A549 (cell line): ENCODE results near the gene PCDHA11. TPM values are rescaled to one million over a fixed set of nuclear protein-coding genes. Genes with fewer than 3 reads are reported as not detected.

Experiments
- ATAC-seq, 2 experiments: fragments of 200-7000 bp in 1 of 2; fragments of >200 bp in 1 of 2; cut with Nextera tagmentation in 1 of 2; cut with Tn5 transposase in 1 of 2; 3 replicates each; pipeline versions ENCODE4 v1.8.0 to v1.9.1; 2018 to 2020; ENCODE audit warnings: mild to moderate bottlenecking in 1 of 2, moderate library complexity in 1 of 2
- CTCF ChIA-PET: fragments of 300-600 bp; sonication (Branson Sonifier 250); formaldehyde crosslinking; extraction: SDS; loops from one replicate; lab custom pipeline; 2021; ENCODE audit warnings: antibody characterized with exemption, inconsistent platforms; lab: Yijun Ruan, JAX
- POLR2A ChIA-PET: fragments of 350-600 bp; formaldehyde crosslinking; extraction: SDS; loops from one replicate; lab custom pipeline; 2021; ENCODE audit warnings: antibody characterized with exemption, inconsistent platforms; lab: Yijun Ruan, JAX
- DNase-seq, 2 experiments: peaks; one replicate each; pipeline versions ENCODE4 v3.0.0 to v3.0.0-alpha.2; 2011 to 2016; ENCODE audit warnings: low read depth in 1 of 2, low spot score in 1 of 2
- FAIRE-seq: peaks from 2 replicates; lab custom pipeline; 2011; peaks lifted over from hg19 to GRCh38; lab: Jason Lieb, UNC
- H3K27ac ChIP-seq, 2 experiments: fragments of >200 bp; sonication (Bioruptor Twin); formaldehyde crosslinking; 3 replicates each; pipeline ENCODE4 v1.5.1; 2016 to 2017
- H3K4me1 ChIP-seq: fragments of >200 bp; sonication (Bioruptor Twin); formaldehyde crosslinking; 3 replicates; pipeline ENCODE4 v1.6.1; 2016
- H3K4me2 ChIP-seq: fragments of >200 bp; sonication (Bioruptor Twin); formaldehyde crosslinking; 3 replicates; pipeline ENCODE4 v1.6.1; 2016
- H3K4me3 ChIP-seq: fragments of >200 bp; sonication (Bioruptor Twin); formaldehyde crosslinking; 3 replicates; pipeline ENCODE4 v1.5.1; 2016
- H3K9me3 ChIP-seq: fragments of >200 bp; sonication (Bioruptor Twin); formaldehyde crosslinking; 3 replicates; pipeline ENCODE4 v1.6.1; 2016
- CBX2 ChIP-seq: fragments of 200-600 bp; sonication (generic); IDR thresholded peaks from 2 replicates; pipeline ENCODE4 v1.6.1; 2016; ENCODE audit warnings: low read depth, mild to moderate bottlenecking, borderline replicate concordance
- CBX8 ChIP-seq: fragments of 200-600 bp; sonication (generic); IDR thresholded peaks from 2 replicates; pipeline ENCODE4 v1.6.1; 2016
- CEBPB ChIP-seq, 2 experiments: fragments of >200 bp in 1 of 2; sonication (Bioruptor Twin) in 1 of 2; formaldehyde crosslinking in 1 of 2; IDR thresholded peaks; 2 replicates each; pipeline ENCODE4 v1.6.1; 2012 to 2016
- CHD2 ChIP-seq: fragments of 150-350 bp; IDR thresholded peaks from 2 replicates; pipeline ENCODE4 v1.6.1; 2014; ENCODE audit warnings: low read length; ENCODE audit not compliant: partially characterized antibody
- CHD4 ChIP-seq: fragments of 200-600 bp; sonication (generic); IDR thresholded peaks from 2 replicates; pipeline ENCODE4 v1.6.1; 2016; ENCODE audit warnings: antibody characterized with exemption, mild to moderate bottlenecking, borderline replicate concordance
- EHF ChIP-seq: fragments of 250-450 bp; sonication (Bioruptor Pico); IDR thresholded peaks from 2 replicates; pipeline ENCODE4 v1.5.0; 2020; ENCODE audit warnings: mild to moderate bottlenecking
- EHMT2 ChIP-seq: fragments of 200-600 bp; sonication (generic); IDR thresholded peaks from 2 replicates; pipeline ENCODE4 v1.6.1; 2016; ENCODE audit warnings: antibody characterized with exemption, low read depth, mild to moderate bottlenecking, moderate library complexity
- EP300 ChIP-seq, 2 experiments: fragments of >200 bp; sonication (Bioruptor Twin); formaldehyde crosslinking; IDR thresholded peaks; 2 replicates in 1 of 2; 3 replicates in 1 of 2; pipeline ENCODE4 v1.6.1; 2016 to 2017
- FOSB ChIP-seq: fragments of 250-450 bp; sonication (Bioruptor Pico); IDR thresholded peaks from 2 replicates; pipeline ENCODE4 v1.5.0; 2020; ENCODE audit warnings: mild to moderate bottlenecking, moderate library complexity
- HEYL ChIP-seq: fragments of 250-450 bp; sonication (Bioruptor Pico); IDR thresholded peaks from 2 replicates; pipeline ENCODE4 v1.8.0; 2021; ENCODE audit warnings: mild to moderate bottlenecking, moderate library complexity
- HOXB13 ChIP-seq: fragments of 250-450 bp; sonication (Bioruptor Pico); IDR thresholded peaks from 2 replicates; pipeline ENCODE4 v1.5.0; 2020; ENCODE audit warnings: low read depth, mild to moderate bottlenecking, moderate library complexity
- HOXB5 ChIP-seq: fragments of 250-450 bp; sonication (Bioruptor Pico); IDR thresholded peaks from 2 replicates; pipeline ENCODE4 v1.5.0; 2020; ENCODE audit warnings: mild to moderate bottlenecking, moderate library complexity
- KDM1A ChIP-seq: fragments of 200-600 bp; sonication (generic); IDR thresholded peaks from 2 replicates; pipeline ENCODE4 v1.6.1; 2016; ENCODE audit warnings: low read depth, mild to moderate bottlenecking
- NFE2L2 ChIP-seq: fragments of 150-350 bp; conservative IDR thresholded peaks from 2 replicates; pipeline ENCODE4 v1.6.1; 2014; ENCODE audit warnings: low read length
- NR3C1 ChIP-seq: fragments of >200 bp; sonication (Bioruptor Twin); formaldehyde crosslinking; IDR thresholded peaks from 3 replicates; pipeline ENCODE4 v1.6.1; 2017
- RAD21 ChIP-seq, 2 experiments: fragments of >200 bp in 1 of 2; sonication (Bioruptor Twin) in 1 of 2; formaldehyde crosslinking in 1 of 2; IDR thresholded peaks in 1 of 2; conservative IDR thresholded peaks in 1 of 2; 2 replicates in 1 of 2; 3 replicates in 1 of 2; pipeline ENCODE4 v1.6.1; 2012 to 2018; ENCODE audit warnings: inconsistent platforms in 1 of 2
- RARB ChIP-seq: fragments of 250-450 bp; sonication (Bioruptor Pico); IDR thresholded peaks from 2 replicates; pipeline ENCODE4 v1.8.0; 2021; ENCODE audit warnings: mild to moderate bottlenecking, moderate library complexity
- TFCP2L1 ChIP-seq: fragments of 250-450 bp; sonication (Bioruptor Pico); IDR thresholded peaks from 2 replicates; pipeline ENCODE4 v1.5.0; 2021; ENCODE audit warnings: mild to moderate bottlenecking
- TP53 ChIP-seq: fragments of 250-450 bp; sonication (Bioruptor Pico); IDR thresholded peaks from 2 replicates; pipeline ENCODE4 v1.5.0; 2021; ENCODE audit warnings: mild to moderate bottlenecking, moderate library complexity
- ZFP36 ChIP-seq: fragments of 450-650 bp; IDR thresholded peaks from 2 replicates; pipeline ENCODE4 v1.6.1; 2014; ENCODE audit warnings: borderline replicate concordance; ENCODE audit not compliant: partially characterized antibody
- WGBS: methylation state at CpG from one replicate; pipeline ENCODE4 v1.1.6; 2017; ENCODE audit errors: missing lambda C conversion rate; 5-methylcytosine and 5-hydroxymethylcytosine counted together
- polyA plus RNA-seq, 4 experiments: library from polyadenylated mRNA; depleted of rRNA in 3 of 4; stranded (reverse); fragments of >200 nt; fragmentation: RNase III in 1 of 4; extraction: RNeasy Plus Mini Kit Qiagen cat#74134 plus additional on column Dnase treatment in 1 of 4; gene quantifications; 2 replicates in 3 of 4; 3 replicates in 1 of 4; pipeline ENCODE4 v1.2.3, GENCODE V29; 2011 to 2017
- TF ChIP-seq, protein P1 (sequence below): fragments of >200 bp; sonication (Bioruptor Twin); formaldehyde crosslinking; IDR thresholded peaks from 3 replicates; pipeline ENCODE4 v1.5.1; 2016
- TF ChIP-seq, protein P2 (sequence below): IDR thresholded peaks from 2 replicates; pipeline ENCODE4 v1.6.1; 2012; ENCODE audit warnings: low read depth, borderline replicate concordance

PCDHA11 gene
- polyA plus RNA-seq, 2 of the 4 experiments (the other 2 are of a cell fraction): 0.08 to 0.27 TPM

DNA sequence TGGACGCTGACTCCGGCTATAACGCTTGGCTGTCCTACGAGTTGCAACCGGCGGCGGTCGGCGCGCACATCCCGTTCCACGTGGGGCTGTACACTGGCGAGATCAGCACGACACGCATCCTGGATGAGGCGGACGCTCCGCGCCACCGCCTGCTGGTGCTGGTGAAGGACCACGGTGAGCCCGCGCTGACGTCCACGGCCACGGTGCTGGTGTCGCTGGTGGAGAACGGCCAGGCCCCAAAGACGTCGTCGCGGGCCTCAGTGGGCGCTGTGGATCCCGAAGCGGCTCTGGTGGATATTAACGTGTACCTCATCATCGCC is 8.5 kb downstream of the PCDHA11 start:
- ATAC-seq: no peak
- Histone ChIP-seq H3K4me2 (no peak overlapping the region), H3K4me3 (no peak overlapping the region), H3K9me3 (no peaks in the 10 kb centered on the region), H3K27ac (no peak overlapping the region)
- POLR2A ChIA-PET: no interaction called here
- WGBS: 89% methylated on average over 35 of the region's 37 CpGs
- TF ChIP-seq CHD2: no peak
- no peak for TF ChIP-seq FOSB (CRISPR knock-in tag)
- TF ChIP-seq NR3C1: no peak
- TF ChIP-seq RAD21 (conservative IDR thresholded peaks at IDR 0.05 in 1 of 2, IDR thresholded peaks at IDR 0.05 in 1 of 2): no peak
- no peak for TF ChIP-seq EHMT2
- TF ChIP-seq, all 56 proteins: peak for 0
- no peaks in the 10 kb centered on the region for H3K4me1 ChIP-seq
- CTCF ChIA-PET: interaction anchor here (1.4 kb wide), 1 partner anchor 72 kb away, joined by 5 read pairs; no protein-coding TSS in a partner anchor
- DNase-seq (no peak), FAIRE-seq (no peak)

DNA sequence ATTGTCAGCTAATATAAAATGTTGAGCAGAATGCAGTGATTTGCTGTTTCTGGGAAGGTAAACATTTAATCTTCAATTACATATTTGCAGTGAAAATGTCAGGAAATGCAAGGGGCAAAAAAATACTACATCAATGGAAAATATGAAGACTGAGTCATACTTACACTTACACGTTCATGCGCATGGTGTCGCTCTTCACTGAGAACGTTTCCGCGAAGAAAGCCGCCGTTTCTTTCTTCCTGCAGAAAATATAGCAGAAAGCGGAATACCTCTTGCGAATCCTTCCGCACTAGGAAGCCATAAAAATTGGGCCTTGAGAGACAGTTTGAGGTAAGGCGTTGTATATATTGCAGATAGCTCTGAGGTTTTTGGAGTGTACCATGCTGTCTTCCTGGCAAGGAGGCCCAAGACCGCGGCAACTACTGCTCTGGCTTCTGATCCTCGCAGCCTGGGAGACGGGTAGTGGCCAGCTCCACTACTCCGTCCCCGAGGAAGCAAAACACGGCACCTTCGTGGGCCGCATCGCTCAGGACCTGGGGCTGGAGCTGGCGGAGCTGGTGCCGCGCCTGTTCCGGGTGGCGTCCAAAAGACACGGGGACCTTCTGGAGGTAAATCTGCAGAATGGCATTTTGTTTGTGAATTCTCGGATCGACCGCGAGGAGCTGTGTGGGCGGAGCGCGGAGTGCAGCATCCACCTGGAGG is 13.3 kb downstream of the PCDHA11 start, which contains the start of gene PCDHA13:
TSS of gene PCDHA13 (plus strand) at position 236 of the 702 bp plus-strand sequence. CDS start at position 381, 145 bp downstream.
- WGBS: 73% methylated on average over 33 of the region's 35 CpGs
- no peak within 1 kb of the TSS for H3K4me3 ChIP-seq
- H3K27ac ChIP-seq: no peak within 1 kb of the TSS
- CTCF ChIA-PET: interaction anchor here (1.1 kb wide), 1 partner anchor 44 kb away, joined by 4 read pairs; the partner anchor contains the start of gene PCDHAC1
- DNase-seq: no peak
- no peak for ATAC-seq
- POLR2A ChIA-PET: no interaction called here
- FAIRE-seq: no peak
- no peak within 1 kb of the TSS for H3K4me2 ChIP-seq
- H3K4me1 ChIP-seq: no peaks in the 10 kb centered on the region
- peaks cover 4% of the 10 kb centered on the region; the same call in 2 of the 3 replicates for H3K9me3 ChIP-seq
- no peak for TF ChIP-seq CHD4
- TF ChIP-seq, all 56 proteins: peak for 0

DNA sequence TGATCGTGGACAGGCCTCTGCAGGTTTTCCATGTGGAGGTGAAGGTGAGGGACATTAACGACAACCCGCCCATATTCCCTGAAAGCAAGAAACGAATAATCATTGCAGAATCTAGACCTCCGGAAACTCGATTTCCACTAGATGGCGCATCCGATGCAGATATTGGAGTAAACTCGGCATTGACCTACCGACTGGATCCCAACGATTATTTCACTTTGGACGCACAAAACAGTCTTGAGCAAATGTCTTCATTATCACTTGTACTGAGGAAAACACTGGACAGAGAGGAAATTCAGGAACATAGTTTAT is 13.8 kb downstream of the PCDHA11 start:
- FAIRE-seq: no peak
- CTCF ChIA-PET: interaction anchor here (1.1 to 1.3 kb wide), 2 partner anchors 12 to 44 kb away, joined by 3 to 4 read pairs; partner anchors contain the start of gene PCDHAC1
- peak; percentile 35 to 60; a peak in 4 of 5 replicates for TF ChIP-seq RAD21 (conservative IDR thresholded peaks at IDR 0.05 in 1 of 2, IDR thresholded peaks at IDR 0.05 in 1 of 2)
- TF ChIP-seq RARB: no peak
- TF ChIP-seq CBX8: no peak
- TF ChIP-seq, protein P1, sequence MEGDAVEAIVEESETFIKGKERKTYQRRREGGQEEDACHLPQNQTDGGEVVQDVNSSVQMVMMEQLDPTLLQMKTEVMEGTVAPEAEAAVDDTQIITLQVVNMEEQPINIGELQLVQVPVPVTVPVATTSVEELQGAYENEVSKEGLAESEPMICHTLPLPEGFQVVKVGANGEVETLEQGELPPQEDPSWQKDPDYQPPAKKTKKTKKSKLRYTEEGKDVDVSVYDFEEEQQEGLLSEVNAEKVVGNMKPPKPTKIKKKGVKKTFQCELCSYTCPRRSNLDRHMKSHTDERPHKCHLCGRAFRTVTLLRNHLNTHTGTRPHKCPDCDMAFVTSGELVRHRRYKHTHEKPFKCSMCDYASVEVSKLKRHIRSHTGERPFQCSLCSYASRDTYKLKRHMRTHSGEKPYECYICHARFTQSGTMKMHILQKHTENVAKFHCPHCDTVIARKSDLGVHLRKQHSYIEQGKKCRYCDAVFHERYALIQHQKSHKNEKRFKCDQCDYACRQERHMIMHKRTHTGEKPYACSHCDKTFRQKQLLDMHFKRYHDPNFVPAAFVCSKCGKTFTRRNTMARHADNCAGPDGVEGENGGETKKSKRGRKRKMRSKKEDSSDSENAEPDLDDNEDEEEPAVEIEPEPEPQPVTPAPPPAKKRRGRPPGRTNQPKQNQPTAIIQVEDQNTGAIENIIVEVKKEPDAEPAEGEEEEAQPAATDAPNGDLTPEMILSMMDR: peak; percentile 32; the same call in 2 of the 3 replicates
- no peaks in the 10 kb centered on the region for H3K4me1 ChIP-seq
- H3K4me3 ChIP-seq: no peak overlapping the region
- peaks cover 4% of the 10 kb centered on the region; the same call in 2 of the 3 replicates for H3K9me3 ChIP-seq
- no peak overlapping the region for H3K4me2 ChIP-seq
- H3K27ac ChIP-seq: no peak overlapping the region
- POLR2A ChIA-PET: no interaction called here
- 57% methylated on average over 12 of the region's 12 CpGs for WGBS
- ATAC-seq: peak in 1 of 2 experiments; percentile 54; a peak in 3 of 6 replicates
- DNase-seq: peak; percentile 38 to 46

DNA sequence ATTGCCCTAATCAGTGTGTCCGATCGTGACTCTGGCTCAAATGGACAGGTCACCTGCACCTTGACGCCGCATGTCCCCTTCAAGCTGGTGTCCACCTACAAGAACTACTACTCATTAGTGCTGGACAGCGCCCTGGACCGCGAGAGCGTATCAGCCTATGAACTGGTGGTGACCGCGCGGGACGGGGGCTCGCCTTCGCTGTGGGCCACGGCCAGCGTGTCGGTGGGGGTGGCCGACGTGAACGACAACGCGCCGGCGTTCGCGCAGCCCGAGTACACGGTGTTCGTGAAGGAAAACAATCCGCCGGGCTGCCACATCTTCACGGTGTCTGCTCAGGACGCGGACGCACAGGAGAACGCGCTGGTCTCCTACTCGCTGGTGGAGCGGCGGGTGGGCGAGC is 14.6 kb downstream of the PCDHA11 start:
- Histone ChIP-seq H3K4me1 (no peaks in the 10 kb centered on the region), H3K4me2 (no peak overlapping the region), H3K4me3 (no peak overlapping the region), H3K9me3 (peaks cover 4% of the 10 kb centered on the region; the same call in 2 of the 3 replicates)
- DNase-seq: no peak
- ATAC-seq: no peak
- CTCF ChIA-PET: interaction anchor here (1.3 kb wide), 1 partner anchor 11 kb away, joined by 3 read pairs; no protein-coding TSS in a partner anchor
- no peak for TF ChIP-seq EP300 (IDR thresholded peaks at IDR 0.05)
- no peak for TF ChIP-seq CBX2
- TF ChIP-seq ZFP36: no peak
- no peak for TF ChIP-seq KDM1A
- TF ChIP-seq NFE2L2: no peak
- TF ChIP-seq HOXB13 (CRISPR knock-in tag): no peak
- TF ChIP-seq, protein P2, sequence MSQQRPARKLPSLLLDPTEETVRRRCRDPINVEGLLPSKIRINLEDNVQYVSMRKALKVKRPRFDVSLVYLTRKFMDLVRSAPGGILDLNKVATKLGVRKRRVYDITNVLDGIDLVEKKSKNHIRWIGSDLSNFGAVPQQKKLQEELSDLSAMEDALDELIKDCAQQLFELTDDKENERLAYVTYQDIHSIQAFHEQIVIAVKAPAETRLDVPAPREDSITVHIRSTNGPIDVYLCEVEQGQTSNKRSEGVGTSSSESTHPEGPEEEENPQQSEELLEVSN: no peak
- no peak for TF ChIP-seq CHD4
- no peak for TF ChIP-seq CHD2
- no peak for TF ChIP-seq EHF (CRISPR knock-in tag)
- TF ChIP-seq HOXB5: no peak
- no peak for TF ChIP-seq HEYL
- no peak for TF ChIP-seq CEBPB (IDR thresholded peaks at IDR 0.05)
- no peak for TF ChIP-seq TFCP2L1 (CRISPR knock-in tag)
- no peak for TF ChIP-seq RAD21 (conservative IDR thresholded peaks at IDR 0.05 in 1 of 2, IDR thresholded peaks at IDR 0.05 in 1 of 2)
- no peak for TF ChIP-seq TP53 (CRISPR knock-in tag)
- TF ChIP-seq, all 56 proteins: peak for 0
- POLR2A ChIA-PET: no interaction called here
- H3K27ac ChIP-seq: no peak overlapping the region
- 90% methylated on average over 41 of the region's 41 CpGs for whole genome bisulfite sequencing
- no peak for FAIRE-seq
